DND-41 (cell line): ENCODE data around the gene SRPK2.

Source experiments
- CTCF ChIP-seq: IDR thresholded peaks from 2 replicates; pipeline ENCODE4 v1.5.1; 2012; ENCODE audit warnings: borderline replicate concordance, low read length, moderate library complexity, mild to moderate bottlenecking; ENCODE audit not compliant: poor library complexity, severe bottlenecking; ENCODE audit errors: extremely low read depth
- EZH2 ChIP-seq: IDR thresholded peaks from 3 replicates; pipeline ENCODE4 v1.6.1; 2012; ENCODE audit warnings: borderline replicate concordance, low read depth, mild to moderate bottlenecking, moderate library complexity, low read length, inconsistent platforms; ENCODE audit not compliant: severe bottlenecking

DNA sequence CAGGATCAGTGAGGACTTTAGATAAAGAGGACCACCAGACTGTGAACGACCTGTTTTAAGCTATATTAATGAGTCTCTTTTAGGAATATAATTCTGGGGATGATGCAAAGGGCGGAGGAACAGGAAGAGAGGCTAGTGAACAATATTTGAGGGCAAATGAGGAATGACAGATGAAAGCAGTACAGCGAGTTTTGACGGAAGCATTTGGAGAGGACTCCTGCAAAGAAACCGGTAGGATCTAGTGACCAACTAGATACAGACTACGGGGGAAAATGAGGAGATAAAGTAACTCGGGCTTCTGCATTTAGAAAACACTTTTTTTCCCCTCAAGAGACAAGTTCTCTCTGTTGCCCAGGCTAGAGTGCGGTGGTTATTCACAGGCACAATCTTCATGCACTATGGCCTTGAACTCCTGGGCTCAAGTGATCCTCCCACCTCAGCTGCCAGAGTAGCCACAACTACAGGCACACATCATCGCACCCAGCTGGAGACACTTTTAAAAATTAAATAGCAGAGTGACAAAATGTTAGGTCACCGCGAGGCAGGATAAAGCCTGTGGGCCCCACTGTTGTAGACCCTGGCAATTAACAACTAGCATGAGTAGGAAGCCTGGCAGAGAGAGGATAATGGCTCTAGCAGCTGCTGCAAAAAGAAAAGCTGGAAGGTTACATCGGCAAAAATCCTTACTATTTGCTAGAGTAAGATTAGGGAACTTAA lies 143.2 kb downstream of the SRPK2 start:
- TF ChIP-seq CTCF (no peak), EZH2 (no peak)
